Activated naive CD8-positive, alpha-beta T cell treated with anti-CD3 and anti-CD28 coated beads, Interleukin-2, amount 50 U/mL, for 24 hours (primary cell): ENCODE results near the gene SLC38A10.
A peak's percentile ranks its signal among the peaks of the same experiment; 100 is the strongest.

ENCODE experiments used
- ATAC-seq: fragments of 150-1000 bp; cut with Tn5 transposase; one replicate; pipeline ENCODE4 v1.10.0; 2021
- DNase-seq: peaks from one replicate; pipeline ENCODE4 v3.0.0; 2021
- H3K27ac Mint-ChIP-seq: one replicate; pipeline ENCODE4 v1.8.0; 2021; ENCODE audit warnings: mild to moderate bottlenecking, mixed read lengths
- H3K27me3 Mint-ChIP-seq: one replicate; pipeline ENCODE4 v1.8.0; 2021; ENCODE audit warnings: mixed read lengths
- H3K36me3 Mint-ChIP-seq: one replicate; pipeline ENCODE4 v1.8.0; 2021; ENCODE audit warnings: low read depth, mixed read lengths
- H3K4me1 Mint-ChIP-seq: one replicate; pipeline ENCODE4 v1.8.0; 2021; ENCODE audit warnings: mixed read lengths
- H3K4me3 Mint-ChIP-seq: one replicate; pipeline ENCODE4 v1.8.0; 2021; ENCODE audit warnings: mild to moderate bottlenecking, moderate library complexity, mixed read lengths
- H3K9me3 Mint-ChIP-seq: one replicate; pipeline ENCODE4 v1.8.0; 2021; ENCODE audit warnings: mixed read lengths

SLC38A10 gene

DNA sequence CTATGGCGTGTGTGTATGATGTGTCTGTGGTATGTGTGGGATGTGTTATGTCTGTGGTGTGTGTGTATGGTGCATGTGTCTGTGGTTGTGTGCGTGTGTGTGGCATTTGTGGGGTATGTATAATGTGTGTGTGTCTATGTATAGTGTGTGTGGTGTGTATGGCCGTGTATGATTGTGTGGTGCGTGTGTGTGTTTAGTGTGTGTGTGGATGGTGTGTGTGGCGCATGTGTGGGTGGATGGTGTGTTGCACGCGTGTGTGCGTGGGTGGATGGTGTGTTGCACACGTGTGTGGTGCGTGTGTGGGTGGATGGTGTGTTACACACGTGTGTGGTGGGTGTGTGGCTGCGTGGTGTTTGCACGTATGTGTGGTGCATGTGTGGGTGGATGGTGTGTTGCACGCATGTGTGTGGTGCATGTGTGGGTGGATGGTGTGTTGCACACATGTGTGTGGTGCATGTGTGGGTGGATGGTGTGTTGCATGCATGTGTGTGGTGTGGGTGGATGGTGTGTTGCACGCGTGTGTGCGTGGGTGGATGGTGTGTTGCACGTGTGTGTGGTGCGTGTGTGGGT is 5.6 kb upstream of the SLC38A10 start:
- Mint-ChIP-seq H3K4me1 (peaks cover 7% of the 10 kb centered on the region), H3K36me3 (no peaks in the 10 kb centered on the region), H3K9me3 (no peaks in the 10 kb centered on the region), H3K4me3 (no peak overlapping the region), H3K27ac (no peak overlapping the region), H3K27me3 (no peaks in the 10 kb centered on the region)
- DNase-seq (no peak), ATAC-seq (no peak)

DNA sequence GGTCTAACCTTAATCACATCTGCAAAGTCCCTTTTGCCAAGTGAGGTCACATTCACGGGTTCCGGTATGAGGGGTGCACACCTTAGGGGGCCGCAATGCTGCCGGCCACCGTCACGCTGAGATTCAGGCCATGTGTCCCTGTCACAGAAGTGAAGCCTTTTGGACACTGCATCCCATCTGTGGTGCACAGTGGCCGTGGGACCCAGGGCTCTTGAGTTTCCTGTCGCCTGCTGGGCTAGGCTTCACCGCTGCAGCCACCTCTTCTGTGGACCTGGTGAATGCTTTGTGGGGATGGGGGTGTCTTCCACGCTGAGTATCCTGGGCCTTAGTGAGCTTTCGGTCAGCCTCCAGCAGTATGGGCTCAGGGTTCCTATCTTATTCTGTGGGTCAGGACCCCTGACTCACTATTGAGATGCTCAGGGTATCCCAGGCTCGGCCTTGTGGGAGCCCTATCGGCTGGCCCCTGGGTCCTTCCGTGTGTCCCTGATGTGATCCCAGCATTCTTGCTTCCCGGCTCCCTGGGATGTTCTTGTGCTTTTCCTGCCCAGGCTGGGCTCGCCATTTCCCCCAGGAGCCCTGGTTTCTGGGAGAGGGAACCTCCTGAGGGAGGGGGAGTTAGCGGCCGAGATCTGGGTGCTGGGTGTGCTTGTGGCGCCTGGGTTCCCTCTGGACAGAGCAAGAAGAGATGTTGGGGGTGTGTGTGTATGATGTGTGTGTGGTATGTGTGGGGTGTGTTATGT is 4.9 kb upstream of the SLC38A10 start:
- no peaks in the 10 kb centered on the region for H3K36me3 Mint-ChIP-seq
- H3K27me3 Mint-ChIP-seq = no peaks in the 10 kb centered on the region
- no peak overlapping the region for H3K27ac Mint-ChIP-seq
- no peak for ATAC-seq
- H3K4me1 Mint-ChIP-seq = peaks cover 12% of the 10 kb centered on the region
- H3K9me3 Mint-ChIP-seq = no peaks in the 10 kb centered on the region
- no peak overlapping the region for H3K4me3 Mint-ChIP-seq
- DNase-seq = no peak

DNA sequence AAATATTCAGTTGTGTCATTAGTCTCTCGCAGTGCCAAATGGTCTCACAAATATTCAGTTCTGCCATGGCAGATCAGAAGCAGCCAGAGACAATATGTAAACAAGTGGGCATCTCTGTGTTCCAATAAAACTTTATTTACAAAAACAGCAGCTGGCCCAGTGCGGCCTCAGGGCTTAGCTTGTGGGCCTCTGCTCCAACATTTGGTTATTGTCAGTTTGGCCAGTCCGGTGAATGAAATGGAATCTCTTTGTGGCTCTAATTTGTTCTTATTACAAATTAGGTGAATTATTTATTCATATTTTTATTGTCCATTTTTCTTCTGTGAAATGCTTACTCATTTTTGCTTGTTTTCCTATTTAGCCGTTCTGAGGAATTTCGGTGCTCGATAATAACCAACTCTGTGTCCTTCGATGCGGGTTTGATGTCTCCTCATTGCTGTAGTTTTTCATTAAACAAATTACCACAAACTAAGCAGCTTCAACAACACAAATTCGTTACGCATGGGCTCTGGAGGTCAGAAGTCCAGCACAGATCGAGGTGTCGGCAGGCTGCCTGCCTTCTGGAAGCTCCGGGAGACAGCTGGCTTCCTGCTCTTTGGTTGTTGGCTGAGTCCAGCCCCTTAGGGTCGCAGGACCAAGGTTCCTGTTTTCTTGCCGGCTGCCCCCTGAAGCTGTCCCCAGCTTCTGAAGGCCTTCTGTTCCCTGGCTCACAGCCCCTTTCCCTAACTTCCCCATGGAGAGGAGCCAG is 4.1 kb upstream of the SLC38A10 start:
- DNase-seq (no peak), ATAC-seq (no peak)
- H3K27me3 Mint-ChIP-seq = no peaks in the 10 kb centered on the region
- no peaks in the 10 kb centered on the region for H3K9me3 Mint-ChIP-seq
- H3K4me3 Mint-ChIP-seq = no peak overlapping the region
- peaks cover 15% of the 10 kb centered on the region for H3K4me1 Mint-ChIP-seq
- H3K36me3 Mint-ChIP-seq = peaks cover 3% of the 10 kb centered on the region
- no peak overlapping the region for H3K27ac Mint-ChIP-seq

DNA sequence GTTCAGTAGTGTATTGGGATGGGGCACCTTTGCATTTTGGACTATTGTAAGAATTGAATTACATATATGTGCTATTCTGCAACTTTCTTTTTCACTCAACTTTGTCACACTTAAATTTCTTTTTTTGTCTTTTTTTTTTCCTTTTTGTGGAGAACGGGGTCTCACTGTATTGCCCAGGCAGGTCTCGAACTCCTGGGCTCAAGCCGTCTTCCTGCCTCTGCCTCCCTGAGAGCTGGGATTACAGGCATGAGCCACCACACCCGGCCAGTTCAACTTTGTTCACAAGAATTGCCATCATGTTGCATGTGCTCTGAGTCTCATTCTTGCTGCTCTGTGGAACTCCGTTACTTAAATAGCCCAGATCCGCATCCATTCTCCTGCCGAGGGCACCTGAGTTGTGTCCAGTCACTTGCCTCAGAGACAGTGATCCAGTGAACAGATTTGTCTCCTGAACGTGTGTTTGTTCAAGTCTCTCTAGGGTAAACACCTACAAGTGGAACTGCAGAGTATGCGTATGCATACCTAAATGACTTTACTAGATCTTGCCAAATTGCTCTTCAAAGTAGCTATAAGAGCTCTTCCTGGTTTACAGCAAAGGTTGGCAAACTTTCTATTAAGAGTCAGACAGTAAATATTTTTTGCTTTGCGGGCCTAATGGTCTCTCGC is 3.4 kb upstream of the SLC38A10 start:
- no peak overlapping the region for H3K27ac Mint-ChIP-seq
- peaks cover 4% of the 10 kb centered on the region for H3K36me3 Mint-ChIP-seq
- no peak for ATAC-seq
- H3K27me3 Mint-ChIP-seq = no peaks in the 10 kb centered on the region
- H3K9me3 Mint-ChIP-seq = no peaks in the 10 kb centered on the region
- DNase-seq = no peak
- peaks cover 21% of the 10 kb centered on the region for H3K4me1 Mint-ChIP-seq
- H3K4me3 Mint-ChIP-seq = no peak overlapping the region

DNA sequence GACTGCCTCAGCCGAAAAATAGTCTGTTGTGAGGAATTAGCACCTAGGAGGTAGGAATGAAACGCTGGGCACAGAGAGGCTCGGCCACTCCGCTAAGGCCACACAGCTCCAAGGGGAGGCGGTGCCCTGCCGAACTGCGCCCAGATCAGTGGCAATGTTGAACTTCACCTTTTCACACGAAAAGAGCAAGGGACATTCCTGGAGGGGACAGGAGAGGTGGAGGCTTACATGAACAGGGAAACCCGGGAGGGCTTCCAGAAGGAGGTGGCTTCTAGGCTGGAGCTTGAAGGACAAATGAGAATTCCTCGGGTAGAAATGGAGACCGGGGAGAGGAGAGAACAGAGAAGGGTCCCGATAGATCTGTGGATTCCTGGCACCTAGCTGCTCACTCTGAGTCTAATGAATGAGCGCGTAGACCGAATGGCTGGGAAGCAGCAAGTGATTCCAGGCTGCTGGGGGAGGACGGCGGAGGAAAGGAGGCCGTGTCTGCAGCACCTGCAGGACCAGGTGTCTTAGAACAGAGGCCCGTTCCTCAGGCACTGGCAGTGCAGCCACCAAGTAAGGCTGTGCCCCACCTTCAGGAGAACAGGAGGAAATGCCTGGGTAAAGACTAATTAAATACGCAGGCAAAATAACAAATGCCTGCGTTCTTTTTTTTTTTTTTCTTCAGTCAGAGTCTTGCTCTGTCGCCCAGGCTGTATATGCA is 722 bp upstream of the SLC38A10 start:
- H3K4me1 Mint-ChIP-seq = peaks cover 35% of the 10 kb centered on the region
- H3K27me3 Mint-ChIP-seq = no peaks in the 10 kb centered on the region
- DNase-seq (peak; percentile 45), ATAC-seq (peak; percentile 35)
- H3K36me3 Mint-ChIP-seq = peaks cover 6% of the 10 kb centered on the region
- peak overlapping the region; percentile 87 for H3K4me3 Mint-ChIP-seq
- peak overlapping the region; percentile 85 for H3K27ac Mint-ChIP-seq
- no peaks in the 10 kb centered on the region for H3K9me3 Mint-ChIP-seq

DNA sequence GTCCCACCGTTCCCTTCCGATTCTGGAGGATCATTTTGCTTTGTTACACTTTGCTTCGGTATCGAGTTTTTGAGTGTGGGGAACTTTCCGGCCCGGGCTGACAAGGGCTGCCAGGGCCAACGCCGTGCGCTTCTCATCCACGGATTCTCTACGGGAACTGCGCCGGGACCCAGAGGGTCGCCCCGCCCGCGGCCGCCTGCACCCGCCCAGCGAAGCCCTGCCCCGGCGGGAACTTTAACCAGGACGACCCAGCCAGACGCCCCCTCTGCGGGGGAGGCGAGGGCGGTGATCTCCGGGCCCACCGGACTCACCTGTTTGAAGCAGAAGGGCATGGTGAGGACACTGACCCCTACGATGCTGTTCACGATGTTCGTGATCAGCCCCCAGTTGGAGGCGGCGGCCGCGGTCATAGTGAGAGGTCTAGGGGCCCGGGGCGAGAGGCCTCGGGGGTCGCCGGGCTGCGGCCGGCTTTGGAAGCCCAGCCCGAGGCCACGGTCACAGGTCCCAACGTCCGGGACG is 536 bp downstream of the SLC38A10 start:
- Mint-ChIP-seq H3K4me3 (peak overlapping the region; percentile 87), H3K4me1 (peaks cover 35% of the 10 kb centered on the region), H3K27ac (peak overlapping the region; percentile 86), H3K27me3 (no peaks in the 10 kb centered on the region), H3K36me3 (peaks cover 11% of the 10 kb centered on the region), H3K9me3 (no peaks in the 10 kb centered on the region)
- peak; percentile 32 for DNase-seq
- ATAC-seq = no peak

DNA sequence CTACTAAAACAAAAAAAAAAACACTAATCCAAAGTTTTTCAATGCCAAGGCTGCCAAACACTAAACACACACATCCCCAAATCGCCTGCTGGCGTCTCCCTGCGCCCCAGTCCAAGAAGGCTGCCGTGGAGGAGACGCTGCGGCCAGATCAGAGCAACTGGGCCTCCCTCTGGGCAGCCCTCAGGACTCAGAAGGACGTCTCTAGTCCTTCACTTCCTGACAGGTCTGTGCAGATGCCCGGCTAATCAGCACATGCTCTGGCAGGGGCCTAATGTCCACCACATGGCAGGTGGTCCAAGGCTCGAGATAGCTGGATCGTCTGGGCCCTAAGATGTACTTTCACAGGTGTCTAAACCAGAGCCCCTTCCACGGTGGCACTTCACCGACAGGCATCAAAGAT is 2.7 kb downstream of the SLC38A10 start:
- no peaks in the 10 kb centered on the region for H3K9me3 Mint-ChIP-seq
- DNase-seq (no peak), ATAC-seq (no peak)
- no peak overlapping the region for H3K27ac Mint-ChIP-seq
- no peaks in the 10 kb centered on the region for H3K27me3 Mint-ChIP-seq
- H3K4me3 Mint-ChIP-seq = no peak overlapping the region
- peaks cover 11% of the 10 kb centered on the region for H3K36me3 Mint-ChIP-seq
- peaks cover 35% of the 10 kb centered on the region for H3K4me1 Mint-ChIP-seq

DNA sequence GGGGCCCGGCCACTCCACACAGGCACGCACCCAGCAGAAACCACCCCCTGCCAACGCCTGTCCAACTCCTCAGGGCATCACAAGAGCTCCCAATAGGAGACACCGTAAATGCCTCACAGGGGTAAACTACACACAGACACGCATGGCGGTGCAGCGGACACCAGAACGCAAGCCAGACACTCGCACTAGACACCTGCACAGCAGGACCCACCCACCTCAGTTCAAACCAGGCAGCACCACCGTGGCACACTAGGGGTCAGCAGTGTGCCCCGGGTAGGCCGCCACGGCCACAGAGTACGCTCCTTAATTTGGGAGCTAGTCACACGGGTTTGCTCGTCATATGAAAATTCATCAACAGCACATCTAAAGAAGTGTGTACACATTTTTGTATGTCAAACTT is 3.4 kb downstream of the SLC38A10 start:
- ATAC-seq (peak; percentile 71), DNase-seq (peak; percentile 82)
- Mint-ChIP-seq H3K36me3 (peaks cover 14% of the 10 kb centered on the region), H3K4me3 (peak overlapping the region; percentile 14), H3K4me1 (peaks cover 38% of the 10 kb centered on the region), H3K9me3 (no peaks in the 10 kb centered on the region), H3K27me3 (no peaks in the 10 kb centered on the region), H3K27ac (no peak overlapping the region)

DNA sequence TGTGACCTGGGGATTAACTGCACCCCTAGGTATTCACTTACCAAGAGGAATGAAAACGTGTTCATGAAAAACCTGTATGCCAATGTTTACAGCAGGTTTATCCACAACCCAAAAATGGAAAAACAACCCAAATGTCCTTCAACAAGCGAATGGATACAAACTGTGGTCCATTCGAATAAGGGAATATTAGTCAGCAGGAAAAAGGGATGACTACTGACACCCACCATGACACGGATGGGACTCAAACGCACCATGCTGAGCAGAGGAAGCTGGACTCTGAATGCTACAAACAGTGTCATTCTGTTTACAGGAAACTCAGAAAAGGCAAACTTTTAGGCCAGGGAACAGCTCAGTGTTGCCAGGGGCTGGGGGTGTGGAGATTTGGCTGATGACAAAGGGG is 4.9 kb downstream of the SLC38A10 start:
- ATAC-seq (no peak), DNase-seq (no peak)
- Mint-ChIP-seq H3K27me3 (no peaks in the 10 kb centered on the region), H3K27ac (no peak overlapping the region), H3K36me3 (peaks cover 14% of the 10 kb centered on the region), H3K9me3 (no peaks in the 10 kb centered on the region), H3K4me1 (peaks cover 41% of the 10 kb centered on the region), H3K4me3 (no peak overlapping the region)

DNA sequence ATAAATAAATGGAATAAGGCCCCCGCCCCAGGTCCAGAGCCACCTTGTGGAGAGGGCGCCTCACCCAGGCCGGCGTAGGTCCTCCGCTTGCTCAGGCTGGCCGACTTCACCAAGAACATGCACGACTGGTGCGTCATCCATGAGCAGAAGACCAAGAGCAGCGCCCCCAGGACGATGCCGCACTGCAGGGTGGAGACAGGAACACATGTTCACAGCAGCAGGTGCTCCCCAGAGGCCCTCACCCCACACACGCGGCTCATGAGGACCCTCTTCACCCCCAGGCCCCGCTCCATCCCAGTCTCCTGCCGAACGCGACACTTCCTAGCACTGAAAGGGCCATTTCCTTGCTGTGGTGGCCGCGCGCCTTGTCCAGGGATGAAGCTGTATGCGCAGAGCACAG is 5.5 kb downstream of the SLC38A10 start:
- DNase-seq = no peak
- Mint-ChIP-seq H3K27me3 (no peaks in the 10 kb centered on the region), H3K9me3 (no peaks in the 10 kb centered on the region), H3K36me3 (peaks cover 14% of the 10 kb centered on the region), H3K4me1 (peaks cover 45% of the 10 kb centered on the region), H3K27ac (no peak overlapping the region), H3K4me3 (no peak overlapping the region)
- ATAC-seq = no peak

DNA sequence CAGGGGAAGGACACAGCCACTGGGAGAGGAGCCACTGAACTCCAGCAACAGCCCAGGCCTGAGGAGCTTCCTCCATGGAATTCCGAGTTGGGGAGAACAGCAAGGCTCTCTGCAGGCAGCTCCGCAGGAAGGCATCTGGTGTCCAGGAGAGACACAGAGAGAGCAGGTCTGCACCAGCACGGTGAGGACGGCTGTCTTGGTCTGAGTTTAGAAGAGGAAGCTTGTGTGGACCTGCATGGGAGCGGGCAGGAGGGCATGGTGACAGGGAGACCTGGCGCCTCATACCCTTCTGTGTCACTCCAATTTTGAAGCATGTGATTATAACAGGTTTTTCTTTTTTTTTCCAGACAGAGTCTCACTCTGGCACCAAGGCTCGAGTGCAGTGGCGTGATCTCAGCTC is 6.4 kb downstream of the SLC38A10 start:
- H3K27ac Mint-ChIP-seq = no peak overlapping the region
- no peaks in the 10 kb centered on the region for H3K27me3 Mint-ChIP-seq
- H3K4me1 Mint-ChIP-seq = peaks cover 42% of the 10 kb centered on the region
- no peaks in the 10 kb centered on the region for H3K9me3 Mint-ChIP-seq
- DNase-seq (no peak), ATAC-seq (no peak)
- H3K36me3 Mint-ChIP-seq = peaks cover 13% of the 10 kb centered on the region
- H3K4me3 Mint-ChIP-seq = no peak overlapping the region

DNA sequence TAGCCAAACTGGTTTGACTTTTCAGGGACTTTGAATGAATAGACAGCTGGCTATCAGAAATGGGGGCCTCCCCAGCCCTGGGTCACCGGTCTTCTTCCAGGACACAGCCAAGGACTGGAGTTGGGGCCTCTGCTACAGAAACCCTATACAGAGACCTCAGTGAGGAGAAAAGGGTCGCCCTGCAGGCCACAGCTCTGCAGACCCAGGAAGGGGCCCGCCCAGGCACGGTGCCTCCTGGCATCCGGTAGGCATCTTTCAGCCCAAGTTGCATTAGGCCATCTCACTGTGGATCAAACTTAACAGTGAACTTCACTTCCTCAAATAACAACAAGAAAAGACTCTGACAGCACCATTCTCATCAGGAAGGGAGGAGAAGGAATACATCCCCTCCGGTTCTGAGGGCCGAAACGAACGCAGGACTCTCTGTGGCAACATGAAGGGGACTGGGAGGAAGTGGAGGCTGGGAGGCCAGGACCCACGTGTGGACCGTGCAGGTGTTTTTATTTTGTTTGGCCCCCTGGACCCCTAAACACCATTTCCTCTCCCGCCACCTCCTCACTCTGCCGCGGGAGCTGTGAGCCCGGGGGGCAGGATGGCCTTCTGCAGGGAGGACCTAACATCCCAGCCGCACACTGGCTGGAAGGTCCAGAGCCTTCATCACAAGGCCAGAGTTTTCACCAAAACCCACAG is 7.2 kb downstream of the SLC38A10 start:
- Mint-ChIP-seq H3K27ac (peak overlapping the region; percentile 39), H3K27me3 (no peaks in the 10 kb centered on the region), H3K4me3 (no peak overlapping the region), H3K36me3 (peaks cover 13% of the 10 kb centered on the region), H3K9me3 (no peaks in the 10 kb centered on the region), H3K4me1 (peaks cover 35% of the 10 kb centered on the region)
- ATAC-seq = no peak
- DNase-seq = no peak

DNA sequence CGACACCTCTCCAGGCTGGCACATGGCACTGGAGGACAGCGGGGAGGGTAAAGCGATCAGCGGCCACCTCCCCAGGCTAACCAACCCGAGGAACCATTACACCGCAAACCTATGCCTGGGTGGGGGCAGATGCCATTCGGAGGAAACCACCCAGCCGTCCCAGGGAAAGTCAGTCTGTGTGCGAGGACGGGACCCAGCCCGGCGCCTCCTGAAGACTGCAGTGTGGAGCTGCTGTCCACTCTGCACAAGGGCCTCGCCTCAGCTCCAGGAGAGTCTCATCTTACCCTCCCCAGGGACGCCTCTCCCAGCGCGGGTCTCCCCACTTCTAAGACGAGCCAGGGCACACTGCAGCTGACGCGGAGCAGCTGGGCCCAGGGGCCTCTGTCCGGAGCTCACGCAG is 8.0 kb downstream of the SLC38A10 start:
- DNase-seq (no peak), ATAC-seq (no peak)
- peaks cover 32% of the 10 kb centered on the region for H3K4me1 Mint-ChIP-seq
- H3K27me3 Mint-ChIP-seq = no peaks in the 10 kb centered on the region
- H3K36me3 Mint-ChIP-seq = peaks cover 13% of the 10 kb centered on the region
- no peaks in the 10 kb centered on the region for H3K9me3 Mint-ChIP-seq
- H3K4me3 Mint-ChIP-seq = no peak overlapping the region
- H3K27ac Mint-ChIP-seq = peak overlapping the region; percentile 11
